ENCODE measurements around the gene TNFRSF6B.
"Not testable (repeated sequence)": the region's sequence is repeated elsewhere in the genome, so short reads cannot be mapped to it uniquely, and the experiment has no call there.

Gene TNFRSF6B

GRCh38 chr20:63662813-63663189 is 33.7 kb upstream of the TNFRSF6B start:
- no peak for DNase-seq (ENCODE audit: low spot score)

DNA sequence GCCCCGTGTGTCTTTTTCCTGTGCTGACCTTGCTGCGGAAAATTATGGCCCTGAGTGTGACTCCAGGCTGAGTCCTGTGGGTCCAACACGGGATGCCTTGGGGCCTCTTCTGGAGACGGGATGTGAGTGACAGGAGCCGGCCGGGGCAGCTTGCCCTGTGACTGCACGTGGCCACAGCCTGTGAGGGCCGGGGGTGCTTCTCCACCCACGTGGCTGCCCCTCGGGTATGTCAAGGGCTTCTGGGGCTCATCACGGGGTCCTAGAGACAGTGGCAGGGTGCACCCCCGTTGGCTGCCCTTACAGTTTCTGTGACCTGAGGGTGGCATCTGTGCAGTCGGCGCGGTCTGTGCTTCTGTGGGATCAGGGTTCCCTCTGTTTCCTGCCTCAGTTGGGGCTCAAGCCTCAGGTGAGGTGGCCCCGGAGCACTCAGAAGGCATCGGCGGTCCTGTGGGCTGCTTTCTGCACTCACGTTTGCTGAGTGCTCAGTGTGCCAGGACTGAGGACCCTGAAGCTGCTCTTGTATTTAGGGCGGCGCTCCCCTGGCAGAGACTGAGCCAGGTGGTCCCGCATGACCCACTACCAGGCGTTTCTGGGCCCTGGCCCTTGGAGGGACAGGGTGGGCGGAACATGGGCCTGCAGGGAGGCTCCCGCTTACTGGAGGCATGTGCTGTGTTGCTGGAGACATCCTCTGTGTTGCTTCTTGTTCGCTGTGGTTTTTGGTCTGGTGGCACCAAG is 33.0 kb upstream of the TNFRSF6B start:
- no peak for DNase-seq (ENCODE audit: low spot score)

DNA sequence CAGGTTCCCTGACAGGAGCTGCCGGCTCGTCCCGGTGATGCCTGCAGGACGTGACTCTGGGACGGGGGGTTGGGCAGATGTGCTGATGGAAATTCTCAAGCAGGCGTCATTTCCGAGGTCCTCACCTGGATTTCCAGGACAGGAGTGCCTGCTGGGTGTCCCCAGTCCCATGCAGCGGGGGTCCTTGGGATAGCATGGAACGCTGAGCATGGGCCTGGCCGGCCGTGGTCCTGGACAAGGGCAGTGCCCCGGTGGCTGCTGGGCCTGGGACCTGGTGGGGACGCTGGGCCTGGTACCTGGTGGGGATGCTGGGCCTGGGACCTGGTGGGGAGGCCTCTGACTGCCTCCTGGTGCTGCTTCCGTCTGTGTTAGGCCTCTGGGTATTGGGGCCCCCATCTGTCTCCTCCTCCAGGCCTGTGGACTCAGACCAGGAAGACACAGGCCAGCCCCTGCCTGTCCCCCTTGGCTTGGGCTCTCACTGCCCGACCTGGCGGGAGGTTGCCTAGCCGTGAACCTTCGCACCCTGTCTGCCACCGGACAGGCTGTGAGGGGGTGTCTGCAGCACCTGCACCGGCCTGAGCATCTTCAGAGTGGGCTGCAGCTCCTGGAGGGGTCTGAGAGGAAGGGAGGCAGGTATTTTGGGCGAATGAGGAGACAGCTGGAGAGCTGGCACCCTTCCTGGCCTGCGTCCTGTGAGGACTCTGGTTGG is 32.2 kb upstream of the TNFRSF6B start:
- DNase-seq (ENCODE audit: low spot score) = no peak

DNA sequence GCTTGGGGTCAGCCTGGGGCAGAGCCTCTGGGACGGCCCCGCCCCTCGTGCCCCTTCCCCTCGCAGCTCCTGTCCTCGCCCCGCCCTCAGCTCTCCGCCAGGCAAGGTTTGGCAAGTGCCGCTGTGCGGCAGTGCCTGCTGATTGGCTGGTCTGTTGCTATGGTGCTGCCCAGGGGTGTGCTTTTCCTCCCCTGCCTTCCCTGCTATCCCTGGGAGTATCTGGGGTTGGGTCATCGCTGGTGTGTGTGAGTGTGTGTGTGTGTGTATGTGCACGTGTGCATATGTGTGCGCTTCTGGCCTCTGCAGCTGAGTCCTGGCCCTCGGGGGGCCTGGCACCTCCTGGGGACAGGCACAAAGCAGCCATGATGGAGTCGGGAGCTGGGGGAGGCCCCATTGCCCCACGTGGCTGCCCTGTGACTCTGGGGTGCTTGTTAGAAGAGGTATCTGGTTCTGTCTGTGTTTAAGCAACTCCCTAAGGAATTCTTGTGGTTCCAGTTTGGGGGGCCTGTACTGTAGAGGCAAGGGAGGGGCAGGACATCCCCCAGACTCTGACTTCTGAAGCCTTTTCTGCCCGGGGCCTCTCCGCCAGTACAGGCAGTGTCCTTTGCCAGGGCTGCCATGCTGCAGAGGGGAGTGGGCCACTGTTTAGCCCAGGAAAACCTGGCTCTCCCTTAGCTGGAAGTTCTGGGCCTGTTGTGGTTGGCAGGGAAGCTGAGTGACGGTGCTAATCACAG is 31.4 kb upstream of the TNFRSF6B start:
- no peak for DNase-seq (ENCODE audit: low spot score)

GRCh38 chr20:63665708-63666107 is 30.7 kb upstream of the TNFRSF6B start:
- no peak for DNase-seq (ENCODE audit: low spot score)

DNA sequence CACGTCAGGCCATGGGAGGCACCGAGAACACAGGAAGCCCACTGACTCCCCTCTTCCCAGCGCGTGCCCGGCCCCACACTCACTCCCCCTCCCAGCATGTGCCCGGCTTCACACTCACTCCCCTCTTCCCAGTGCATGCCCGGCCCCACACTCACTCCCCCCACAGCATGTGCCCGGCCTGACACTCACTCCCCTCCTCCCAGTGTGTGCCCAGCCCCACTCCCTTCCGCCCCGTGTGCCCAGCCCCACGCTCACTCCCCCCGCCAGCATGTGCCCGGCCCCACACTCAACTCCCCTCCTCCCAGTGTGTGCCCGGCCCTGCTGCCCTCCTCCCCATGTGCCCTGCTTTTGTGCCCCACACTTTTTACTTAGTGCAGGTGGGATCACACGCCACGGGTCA is 28.6 kb upstream of the TNFRSF6B start:
- DNase-seq (ENCODE audit: low spot score) = no peak

DNA sequence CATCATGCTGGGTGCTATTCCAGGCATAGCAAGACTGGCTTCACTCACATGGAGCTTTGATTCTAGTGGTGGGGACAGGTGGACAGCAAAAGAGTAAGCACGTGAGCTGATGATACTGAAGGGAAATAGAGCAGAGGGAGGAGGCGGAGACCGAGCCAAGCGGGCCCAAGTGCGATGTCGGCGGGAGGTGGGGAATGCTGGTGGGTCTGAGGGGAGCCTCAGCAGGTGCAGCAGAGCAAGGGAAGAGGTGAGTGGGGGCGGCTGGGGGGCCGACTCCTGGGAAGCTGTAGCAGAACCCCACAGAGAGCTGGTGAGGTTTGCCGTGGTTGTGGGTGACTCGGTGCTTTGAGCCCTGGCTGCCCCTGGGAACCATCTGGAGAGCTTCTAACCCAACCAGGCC is 28.1 kb upstream of the TNFRSF6B start:
- no peak for DNase-seq (ENCODE audit: low spot score)

DNA sequence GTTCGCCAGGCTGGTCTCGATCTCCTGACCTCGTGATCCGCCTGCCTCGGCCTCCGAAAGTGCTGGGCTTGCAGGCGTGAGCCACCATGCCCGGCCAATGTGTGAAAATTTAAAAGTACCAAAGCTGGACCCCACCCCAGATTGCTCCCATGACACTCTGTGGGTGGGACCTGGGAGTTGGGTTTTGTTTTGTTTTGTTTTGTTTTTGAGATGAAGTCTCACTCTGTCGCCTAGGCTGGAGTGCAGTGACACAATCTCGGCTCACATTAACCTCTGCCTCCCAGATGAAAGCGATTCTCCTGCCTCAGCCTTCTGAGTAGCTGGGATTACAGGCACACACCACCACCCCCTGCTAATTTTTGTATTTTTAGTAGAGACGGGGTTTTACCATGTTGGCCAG is 24.8 kb upstream of the TNFRSF6B start:
- DNase-seq (ENCODE audit: low spot score) = not testable (repeated sequence)

- no peak for DNase-seq (ENCODE audit: low spot score)
These were observed 23.8 kb upstream of the TNFRSF6B start for GRCh38 chr20:63672666-63673065.

- no peak for DNase-seq (ENCODE audit: low spot score)
These were observed 22.5 kb upstream of the TNFRSF6B start for GRCh38 chr20:63673951-63674350.

DNA sequence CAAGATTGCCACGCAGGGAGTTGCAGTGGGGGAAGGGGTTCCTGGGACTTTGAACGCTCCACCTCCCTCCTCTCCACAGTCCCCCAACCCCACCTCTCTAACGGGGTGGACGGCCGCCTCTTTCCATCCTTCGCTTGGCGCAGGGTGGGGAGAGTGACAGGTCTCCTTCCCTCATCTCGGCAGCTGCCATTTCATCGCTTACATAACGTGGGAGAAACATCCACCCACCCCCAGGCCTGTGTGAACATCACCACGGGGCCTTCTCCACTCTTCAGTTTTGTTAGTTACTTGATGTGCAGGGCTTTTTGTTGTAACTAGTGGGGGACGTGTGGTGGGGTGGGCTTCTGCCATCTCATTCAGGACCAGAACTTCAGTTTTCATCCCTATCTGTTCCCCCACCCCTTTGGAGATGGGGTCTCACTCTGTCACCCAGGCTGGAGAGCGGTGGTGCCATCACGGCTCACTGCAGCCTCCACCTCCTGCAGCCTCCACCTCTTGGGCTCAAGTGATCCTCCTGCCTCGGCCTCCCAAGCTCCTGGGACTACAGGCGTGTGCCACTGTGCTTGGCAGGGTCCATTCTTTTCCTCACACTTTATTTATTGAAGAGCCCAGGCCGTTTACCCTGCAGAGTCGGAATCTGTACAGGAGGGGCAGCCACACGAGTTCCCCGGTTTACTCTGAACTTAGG is 20.6 kb upstream of the TNFRSF6B start:
- no peak for DNase-seq (ENCODE audit: low spot score)

- DNase-seq (ENCODE audit: low spot score) = no peak
These were observed 18.4 kb upstream of the TNFRSF6B start for GRCh38 chr20:63678071-63678470.

DNA sequence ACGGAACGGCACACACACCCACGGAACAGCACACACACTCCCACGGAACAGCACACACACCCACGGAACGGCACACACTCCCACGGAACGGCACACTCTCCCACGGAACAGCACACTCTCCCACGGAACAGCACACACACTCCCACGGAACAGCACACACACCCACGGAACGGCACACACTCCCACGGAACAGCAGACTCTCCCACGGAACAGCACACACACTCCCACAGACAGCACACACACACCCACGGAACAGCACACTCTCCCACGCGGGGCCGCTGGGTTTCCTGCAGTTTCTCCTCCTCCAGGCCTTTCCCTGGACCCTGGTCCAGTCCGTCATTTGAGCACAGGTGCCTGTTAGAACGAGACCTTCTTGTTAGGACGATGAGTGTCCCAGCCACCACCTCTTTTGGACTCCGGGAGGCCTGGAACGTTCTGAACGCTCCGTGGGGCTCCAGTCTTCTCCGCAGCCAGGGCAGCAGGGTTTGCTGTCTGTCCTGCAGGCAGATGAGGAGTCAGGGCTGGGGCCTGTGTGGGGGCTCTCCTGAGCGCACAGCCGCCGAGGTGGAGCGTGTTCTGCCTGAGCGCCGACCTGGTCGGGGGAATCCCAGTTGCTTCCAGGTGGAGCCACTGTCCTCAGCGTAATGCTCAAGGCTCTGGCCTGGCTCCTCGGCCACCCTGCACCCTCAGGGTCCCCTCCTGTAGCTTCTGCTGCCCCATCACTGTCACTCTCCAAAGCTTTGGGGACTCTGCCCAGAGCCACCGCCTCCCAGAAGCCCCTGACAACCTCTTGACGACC is 17.6 kb upstream of the TNFRSF6B start:
- DNase-seq (ENCODE audit: low spot score) = no peak

DNA sequence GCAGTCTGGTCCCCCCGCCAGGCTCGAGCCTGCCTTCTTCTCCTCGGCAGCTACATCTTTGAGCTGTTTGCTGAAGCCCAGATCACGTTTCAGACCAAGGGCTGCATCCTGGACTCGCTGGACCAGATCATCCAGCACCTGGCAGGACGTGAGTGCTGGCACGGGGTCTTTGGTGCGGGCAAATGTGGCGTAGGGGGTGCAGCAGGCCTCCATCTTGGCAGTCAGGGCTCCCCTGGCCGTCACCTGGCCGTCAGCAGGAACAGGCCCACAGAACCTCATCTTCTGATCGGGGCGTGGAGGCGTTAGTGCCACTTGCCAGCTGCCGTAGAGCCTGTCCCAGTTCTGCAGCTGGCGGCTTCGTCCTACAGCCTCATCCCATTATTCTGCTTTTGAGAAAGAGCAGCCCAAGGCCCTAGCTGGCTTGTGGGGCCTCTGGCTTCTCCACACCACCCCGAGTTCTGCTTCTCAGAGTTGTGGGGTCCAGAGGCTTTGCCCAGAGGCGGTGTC is 16.6 kb upstream of the TNFRSF6B start:
- no peak for DNase-seq (ENCODE audit: low spot score)

- DNase-seq (ENCODE audit: low spot score) = no peak
These were observed 16.0 kb upstream of the TNFRSF6B start for GRCh38 chr20:63680427-63680826.

DNA sequence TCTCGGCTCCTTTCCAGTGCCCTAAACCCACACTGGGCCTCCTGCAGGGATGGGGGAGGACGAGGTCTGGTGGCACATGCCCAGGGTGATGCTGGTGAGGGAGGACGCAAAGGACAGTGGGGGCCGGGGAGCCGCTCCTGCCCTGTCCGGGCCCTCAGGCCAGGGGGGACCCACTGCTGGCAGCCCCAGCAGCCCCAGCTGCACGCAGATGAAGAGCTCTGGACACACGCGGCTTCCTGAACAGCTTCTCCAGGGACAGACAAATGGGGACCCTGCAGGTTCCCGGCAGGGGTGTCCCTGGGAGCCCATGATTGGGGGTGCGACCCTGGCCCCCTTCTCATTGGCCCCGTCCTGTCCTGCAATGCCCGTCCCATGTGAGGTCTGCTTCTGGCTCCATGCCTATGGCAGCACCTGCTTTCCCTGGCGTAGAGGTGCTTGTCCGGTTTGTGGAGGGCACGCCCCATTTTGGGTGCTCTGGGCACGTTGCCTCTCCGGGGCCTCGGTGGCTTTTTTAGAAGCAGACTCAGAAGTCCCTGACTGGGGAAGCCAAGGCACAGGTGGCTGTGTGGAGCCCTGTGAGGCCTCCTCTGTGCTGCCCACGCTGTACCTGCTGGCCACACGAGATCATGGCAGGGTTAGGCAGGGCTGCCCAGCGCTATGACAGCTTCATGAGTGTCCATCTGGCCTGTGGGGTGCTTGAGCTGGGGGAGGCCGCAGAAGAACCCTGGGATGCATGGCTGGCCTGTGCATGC is 15.4 kb upstream of the TNFRSF6B start:
- DNase-seq (ENCODE audit: low spot score) = no peak

- DNase-seq (ENCODE audit: low spot score) = no peak
These were observed 14.8 kb upstream of the TNFRSF6B start for GRCh38 chr20:63681609-63682142.

DNA sequence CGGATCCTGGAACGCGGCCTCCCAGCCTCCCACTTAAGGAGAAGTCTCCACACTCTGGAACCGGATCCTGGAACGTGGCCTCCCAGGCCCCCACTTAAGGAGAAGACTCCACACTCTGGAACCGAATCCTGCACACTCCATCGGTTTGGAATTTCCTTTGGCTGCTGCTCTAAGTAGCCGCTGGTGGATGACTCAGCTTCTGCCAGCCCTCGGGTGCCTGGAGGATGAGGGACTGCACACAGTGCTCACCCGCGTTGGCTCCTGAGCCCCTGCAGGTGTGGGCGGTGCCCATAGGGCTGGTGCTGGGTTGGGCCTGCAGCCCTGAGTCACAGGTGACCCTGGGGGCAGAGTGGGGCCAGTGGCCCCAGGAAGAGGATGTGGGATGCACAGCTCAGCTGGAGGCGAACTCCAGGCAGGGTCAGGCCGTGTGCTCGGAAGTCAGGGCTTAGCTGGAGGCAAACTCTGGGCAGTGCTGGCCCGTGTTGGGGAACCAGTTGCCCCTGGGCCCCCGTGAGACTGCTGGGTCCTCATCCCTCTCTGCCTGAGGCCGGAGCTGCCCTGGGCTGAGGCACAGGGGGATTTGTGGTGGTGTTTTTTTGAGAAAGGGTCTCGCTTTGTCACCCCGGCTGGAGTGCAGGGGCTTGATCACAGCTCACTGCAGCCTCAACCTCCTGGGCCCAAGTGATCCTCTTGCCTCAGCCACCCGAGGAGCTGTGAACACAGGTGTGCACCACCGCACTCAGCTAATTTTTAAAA is 13.9 kb upstream of the TNFRSF6B start:
- DNase-seq (ENCODE audit: low spot score) = no peak

GRCh38 chr20:63685269-63686026 is 11.0 kb upstream of the TNFRSF6B start:
- no peak for DNase-seq (ENCODE audit: low spot score)
